ENCODE results near the gene GRIK4.

Gene GRIK4

GRCh38 chr11:120985718-120986569 is 474.4 kb downstream of the GRIK4 start:
- Histone ChIP-seq H3K9ac (ENCODE audit: low read length) (no peak overlapping the region), H3K27ac (ENCODE audit: low read depth, low read length) (no peak overlapping the region), H3K4me3 (ENCODE audit: low read depth, low read length) (peak overlapping the region; percentile 54)

GRCh38 chr11:120988603-120989002 is 477.1 kb downstream of the GRIK4 start:
- Histone ChIP-seq H3K27ac (ENCODE audit: low read depth, low read length) (no peak overlapping the region), H3K9me3 (ENCODE audit: control insufficient read depth, insufficient read depth, low read depth, low read length) (no peaks in the 10 kb centered on the region), H3K4me3 (ENCODE audit: low read depth, low read length) (no peak overlapping the region), H3K27me3 (ENCODE audit: control insufficient read depth, insufficient read depth, low read length) (peaks cover 14% of the 10 kb centered on the region), H3K4me1 (ENCODE audit: control insufficient read depth, insufficient read depth, low read length) (peaks cover 31% of the 10 kb centered on the region), H3K9ac (ENCODE audit: low read length) (no peak overlapping the region), H3K36me3 (ENCODE audit: control insufficient read depth, insufficient read depth, low read length) (no peaks in the 10 kb centered on the region)

More at GRCh38 chr11:120985718-120986569, 474.4 kb downstream of the GRIK4 start:
- peaks cover 27% of the 10 kb centered on the region for H3K4me1 ChIP-seq (ENCODE audit: control insufficient read depth, insufficient read depth, low read length)
- no peaks in the 10 kb centered on the region for H3K9me3 ChIP-seq (ENCODE audit: control insufficient read depth, insufficient read depth, low read depth, low read length)
- H3K27me3 ChIP-seq (ENCODE audit: control insufficient read depth, insufficient read depth, low read length), result peaks cover 15% of the 10 kb centered on the region
- H3K36me3 ChIP-seq (ENCODE audit: control insufficient read depth, insufficient read depth, low read length), result no peaks in the 10 kb centered on the region

GRCh38 chr11:120991830-120992686 is 480.5 kb downstream of the GRIK4 start:
- H3K9me3 ChIP-seq (ENCODE audit: control insufficient read depth, insufficient read depth, low read depth, low read length), result no peaks in the 10 kb centered on the region
- no peak overlapping the region for H3K4me3 ChIP-seq (ENCODE audit: low read depth, low read length)
- H3K4me1 ChIP-seq (ENCODE audit: control insufficient read depth, insufficient read depth, low read length), result peaks cover 31% of the 10 kb centered on the region
- no peaks in the 10 kb centered on the region for H3K27me3 ChIP-seq (ENCODE audit: control insufficient read depth, insufficient read depth, low read length)
- H3K9ac ChIP-seq (ENCODE audit: low read length), result no peak overlapping the region
- no peak overlapping the region for H3K27ac ChIP-seq (ENCODE audit: low read depth, low read length)
- H3K36me3 ChIP-seq (ENCODE audit: control insufficient read depth, insufficient read depth, low read length), result no peaks in the 10 kb centered on the region

GRCh38 chr11:120994091-120994859 is 482.7 kb downstream of the GRIK4 start:
- Histone ChIP-seq H3K4me1 (ENCODE audit: control insufficient read depth, insufficient read depth, low read length) (peaks cover 14% of the 10 kb centered on the region), H3K9ac (ENCODE audit: low read length) (no peak overlapping the region), H3K4me3 (ENCODE audit: low read depth, low read length) (no peak overlapping the region), H3K27ac (ENCODE audit: low read depth, low read length) (no peak overlapping the region), H3K36me3 (ENCODE audit: control insufficient read depth, insufficient read depth, low read length) (no peaks in the 10 kb centered on the region), H3K27me3 (ENCODE audit: control insufficient read depth, insufficient read depth, low read length) (no peaks in the 10 kb centered on the region), H3K9me3 (ENCODE audit: control insufficient read depth, insufficient read depth, low read depth, low read length) (no peaks in the 10 kb centered on the region)

- Histone ChIP-seq H3K4me1 (ENCODE audit: control insufficient read depth, insufficient read depth, low read length) (0 out of 2 replicates have a peak, but pooled peaks cover 9% of the 10 kb centered on the region), H3K9ac (ENCODE audit: low read length) (no peak overlapping the region), H3K4me3 (ENCODE audit: low read depth, low read length) (no peak overlapping the region), H3K27ac (ENCODE audit: low read depth, low read length) (no peak overlapping the region), H3K36me3 (ENCODE audit: control insufficient read depth, insufficient read depth, low read length) (no peaks in the 10 kb centered on the region), H3K27me3 (ENCODE audit: control insufficient read depth, insufficient read depth, low read length) (no peaks in the 10 kb centered on the region), H3K9me3 (ENCODE audit: control insufficient read depth, insufficient read depth, low read depth, low read length) (no peaks in the 10 kb centered on the region)
Observed at GRCh38 chr11:120995184-120995583, 483.6 kb downstream of the GRIK4 start.

GRCh38 chr11:120996973-120997372 is 485.4 kb downstream of the GRIK4 start:
- H3K27me3 ChIP-seq (ENCODE audit: control insufficient read depth, insufficient read depth, low read length), result no peaks in the 10 kb centered on the region

GRCh38 chr11:120998581-120998980 is 487.0 kb downstream of the GRIK4 start:
- Histone ChIP-seq H3K4me3 (ENCODE audit: low read depth, low read length) (no peak overlapping the region), H3K9me3 (ENCODE audit: control insufficient read depth, insufficient read depth, low read depth, low read length) (no peaks in the 10 kb centered on the region), H3K27me3 (ENCODE audit: control insufficient read depth, insufficient read depth, low read length) (no peaks in the 10 kb centered on the region), H3K36me3 (ENCODE audit: control insufficient read depth, insufficient read depth, low read length) (no peaks in the 10 kb centered on the region), H3K9ac (ENCODE audit: low read length) (no peak overlapping the region), H3K27ac (ENCODE audit: low read depth, low read length) (no peak overlapping the region), H3K4me1 (ENCODE audit: control insufficient read depth, insufficient read depth, low read length) (peaks cover 9% of the 10 kb centered on the region)

More at GRCh38 chr11:120996973-120997372, 485.4 kb downstream of the GRIK4 start:
- 0 out of 2 replicates have a peak, but pooled peaks cover 9% of the 10 kb centered on the region for H3K4me1 ChIP-seq (ENCODE audit: control insufficient read depth, insufficient read depth, low read length)
- H3K4me3 ChIP-seq (ENCODE audit: low read depth, low read length), result no peak overlapping the region
- H3K27ac ChIP-seq (ENCODE audit: low read depth, low read length), result no peak overlapping the region
- H3K9me3 ChIP-seq (ENCODE audit: control insufficient read depth, insufficient read depth, low read depth, low read length), result no peaks in the 10 kb centered on the region
- H3K36me3 ChIP-seq (ENCODE audit: control insufficient read depth, insufficient read depth, low read length), result no peaks in the 10 kb centered on the region
- no peak overlapping the region for H3K9ac ChIP-seq (ENCODE audit: low read length)

GRCh38 chr11:121004206-121004840 is 492.8 kb downstream of the GRIK4 start:
- no peak overlapping the region for H3K9ac ChIP-seq (ENCODE audit: low read length)
- no peaks in the 10 kb centered on the region for H3K27me3 ChIP-seq (ENCODE audit: control insufficient read depth, insufficient read depth, low read length)
- peaks cover 12% of the 10 kb centered on the region for H3K4me1 ChIP-seq (ENCODE audit: control insufficient read depth, insufficient read depth, low read length)
- H3K4me3 ChIP-seq (ENCODE audit: low read depth, low read length), result no peak overlapping the region
- H3K36me3 ChIP-seq (ENCODE audit: control insufficient read depth, insufficient read depth, low read length), result no peaks in the 10 kb centered on the region
- H3K9me3 ChIP-seq (ENCODE audit: control insufficient read depth, insufficient read depth, low read depth, low read length), result peaks cover 11% of the 10 kb centered on the region; the same call in 1 of the 2 replicates
- no peak overlapping the region for H3K27ac ChIP-seq (ENCODE audit: low read depth, low read length)

GRCh38 chr11:121006922-121007321 is 495.4 kb downstream of the GRIK4 start:
- Histone ChIP-seq H3K9ac (ENCODE audit: low read length) (no peak overlapping the region), H3K4me3 (ENCODE audit: low read depth, low read length) (no peak overlapping the region), H3K27ac (ENCODE audit: low read depth, low read length) (no peak overlapping the region), H3K9me3 (ENCODE audit: control insufficient read depth, insufficient read depth, low read depth, low read length) (peaks cover 11% of the 10 kb centered on the region; the same call in 1 of the 2 replicates), H3K4me1 (ENCODE audit: control insufficient read depth, insufficient read depth, low read length) (peaks cover 12% of the 10 kb centered on the region), H3K36me3 (ENCODE audit: control insufficient read depth, insufficient read depth, low read length) (no peaks in the 10 kb centered on the region), H3K27me3 (ENCODE audit: control insufficient read depth, insufficient read depth, low read length) (no peaks in the 10 kb centered on the region)

- Histone ChIP-seq H3K9me3 (ENCODE audit: control insufficient read depth, insufficient read depth, low read depth, low read length) (peaks cover 11% of the 10 kb centered on the region; the same call in 1 of the 2 replicates), H3K27ac (ENCODE audit: low read depth, low read length) (no peak overlapping the region), H3K9ac (ENCODE audit: low read length) (no peak overlapping the region), H3K27me3 (ENCODE audit: control insufficient read depth, insufficient read depth, low read length) (no peaks in the 10 kb centered on the region), H3K4me1 (ENCODE audit: control insufficient read depth, insufficient read depth, low read length) (peaks cover 13% of the 10 kb centered on the region), H3K4me3 (ENCODE audit: low read depth, low read length) (no peak overlapping the region), H3K36me3 (ENCODE audit: control insufficient read depth, insufficient read depth, low read length) (no peaks in the 10 kb centered on the region)
Observed at GRCh38 chr11:121008551-121008950, 497.0 kb downstream of the GRIK4 start.
